HCT116 (cell line): ENCODE measurements around the gene SLC23A3. TPM values are rescaled to one million over a fixed set of nuclear protein-coding genes. Genes with fewer than 3 reads are reported as not detected.

Experiments used
- ATAC-seq: fragments of 200-7000 bp; cut with Tn5 transposase; 2 replicates; pipeline ENCODE4 v1.9.1; 2020; ENCODE audit warnings: mild to moderate bottlenecking, moderate library complexity
- BruUV-seq: library from RNA; stranded (reverse); fragments of 400-500 nt; replicated peaks from 2 replicates; lab custom pipeline; 2021; lab: Mats Ljungman, UMichigan
- CTCF ChIA-PET: fragments of 300-600 bp; sonication (Branson Sonifier 250); formaldehyde crosslinking; loops from one replicate; lab custom pipeline; 2021; ENCODE audit warnings: antibody characterized with exemption; lab: Charles Lee
- POLR2A ChIA-PET: fragments of 300-600, 350-600 bp; sonication (Branson Sonifier 250); formaldehyde crosslinking; loops from one replicate; lab custom pipeline; 2021; ENCODE audit warnings: antibody characterized with exemption; lab: Charles Lee
- RAD21 ChIA-PET, 2 experiments: fragments of 300-600 bp; sonication (Branson Sonifier 250); formaldehyde crosslinking; loops; one replicate each; lab custom pipeline; 2023; ENCODE audit warnings: low total read pairs in 2 of 2; ENCODE audit not compliant: uncharacterized antibody in 2 of 2, unreplicated experiment in 2 of 2, low non-redundant PET in 1 of 2; lab: Charles Lee
- DNase-seq: peaks from one replicate; pipeline ENCODE4 v3.0.0-alpha.2; 2010; ENCODE audit warnings: low read depth, low spot score
- H2AFZ ChIP-seq: fragments of 200-600 bp; shearing (Covaris generic), sonication (generic); 2 replicates; pipeline ENCODE4 v1.6.1; 2017; ENCODE audit warnings: low read depth, mixed run types, mixed read lengths, antibody characterized with exemption, low read length; ENCODE audit not compliant: poor library complexity, severe bottlenecking
- H3K27ac ChIP-seq: 2 replicates; pipeline ENCODE4 v1.5.1; 2012; ENCODE audit warnings: low read depth, low read length
- H3K27me3 ChIP-seq: fragments of 200-600 bp; sonication (generic); 2 replicates; pipeline ENCODE4 v1.6.1; 2016; ENCODE audit warnings: mixed run types, low read length, mixed read lengths; ENCODE audit not compliant: insufficient read depth
- H3K36me3 ChIP-seq, 2 experiments: fragments of 200-500 bp in 1 of 2; fragments of 200-600 bp in 1 of 2; sonication (Bioruptor generic) in 1 of 2; sonication (generic) in 1 of 2; 2 replicates each; pipeline versions ENCODE4 v1.5.1 to v1.6.1; 2014 to 2016; ENCODE audit warnings: low read length in 2 of 2, inconsistent platforms in 1 of 2, mixed read lengths in 1 of 2, mixed run types in 1 of 2; ENCODE audit not compliant: insufficient read depth in 2 of 2, control insufficient read depth in 1 of 2
- H3K4me1 ChIP-seq, 2 experiments: fragments of 200-600 bp in 1 of 2; sonication (generic) in 1 of 2; 2 replicates each; pipeline versions ENCODE4 v1.5.1 to v1.6.1; 2012 to 2017; ENCODE audit warnings: low read length in 2 of 2, inconsistent platforms in 1 of 2, mild to moderate bottlenecking in 1 of 2, mixed read lengths in 1 of 2, mixed run types in 1 of 2, moderate library complexity in 1 of 2; ENCODE audit not compliant: insufficient read depth in 2 of 2, control insufficient read depth in 1 of 2
- H3K4me2 ChIP-seq: fragments of 200-600 bp; sonication (generic); 2 replicates; pipeline ENCODE4 v1.6.1; 2017; ENCODE audit warnings: mixed run types, low read length, mixed read lengths
- H3K4me3 ChIP-seq, 2 experiments: fragments of 200-600 bp in 1 of 2; sonication (generic) in 1 of 2; replicated peaks in 1 of 2; 2 replicates each; pipeline ENCODE4 v1.5.1; 2011 to 2016; ENCODE audit warnings: low read length in 2 of 2, control low read depth in 1 of 2, low read depth in 1 of 2, mild to moderate bottlenecking in 1 of 2, mixed read lengths in 1 of 2, mixed run types in 1 of 2
- H3K79me2 ChIP-seq: fragments of 200-600 bp; sonication (generic); 2 replicates; pipeline ENCODE4 v1.6.1; 2017; ENCODE audit warnings: mild to moderate bottlenecking, mixed run types, low read length, moderate library complexity, mixed read lengths; ENCODE audit not compliant: insufficient read depth
- H3K9ac ChIP-seq: fragments of 200-600 bp; sonication (generic); 2 replicates; pipeline ENCODE4 v1.6.1; 2016; ENCODE audit warnings: low read length, mixed read lengths
- H3K9me2 ChIP-seq: fragments of 200-600 bp; sonication (generic), shearing (Covaris generic); 2 replicates; pipeline ENCODE4 v1.6.1; 2017; ENCODE audit warnings: mixed run types, mild to moderate bottlenecking, moderate library complexity; ENCODE audit not compliant: insufficient read depth
- H3K9me3 ChIP-seq, 2 experiments: fragments of 200-500 bp in 1 of 2; fragments of 200-600 bp in 1 of 2; sonication (Bioruptor generic) in 1 of 2; sonication (generic) in 1 of 2; 2 replicates each; pipeline ENCODE4 v1.6.1; 2014 to 2017; ENCODE audit warnings: low read length in 2 of 2, mixed read lengths in 2 of 2, inconsistent platforms in 1 of 2, low read depth in 1 of 2, mild to moderate bottlenecking in 1 of 2, mixed run types in 1 of 2, moderate library complexity in 1 of 2; ENCODE audit not compliant: control insufficient read depth in 1 of 2, insufficient read depth in 1 of 2
- H4K20me1 ChIP-seq: fragments of 200-600 bp; sonication (generic), shearing (Covaris generic); 2 replicates; pipeline ENCODE4 v1.6.1; 2017; ENCODE audit warnings: mixed run types, mild to moderate bottlenecking, moderate library complexity; ENCODE audit not compliant: insufficient read depth
- ATF3 ChIP-seq: IDR thresholded peaks from 2 replicates; pipeline ENCODE4 v1.6.1; 2012
- CTCF ChIP-seq, 3 experiments: fragments of 200-600 bp in 1 of 3; sonication (generic) in 1 of 3; IDR thresholded peaks in 2 of 3; conservative IDR thresholded peaks in 1 of 3; 2 replicates each; pipeline ENCODE4 v1.5.1; 2012 to 2017; ENCODE audit warnings: low read depth in 2 of 3, low read length in 2 of 3, antibody characterized with exemption in 1 of 3, borderline replicate concordance in 1 of 3, control low read depth in 1 of 3, mild to moderate bottlenecking in 1 of 3, mixed read lengths in 1 of 3, mixed run types in 1 of 3, moderate library complexity in 1 of 3; ENCODE audit not compliant: insufficient read depth in 1 of 3
- EGR1 ChIP-seq: IDR thresholded peaks from 2 replicates; pipeline ENCODE4 v1.6.1; 2012; ENCODE audit warnings: low read depth
- EZH2 ChIP-seq: fragments of 200-600 bp; sonication (generic); IDR thresholded peaks from 2 replicates; pipeline ENCODE4 v1.6.1; 2017; ENCODE audit warnings: antibody characterized with exemption, mixed run types
- EZH2phosphoT487 ChIP-seq: fragments of 200-600 bp; IDR thresholded peaks from 2 replicates; pipeline ENCODE4 v1.6.1; 2018; ENCODE audit warnings: antibody characterized with exemption, borderline replicate concordance
- FOSL1 ChIP-seq: IDR thresholded peaks from 2 replicates; pipeline ENCODE4 v1.6.1; 2012; ENCODE audit warnings: low read depth
- JUND ChIP-seq: IDR thresholded peaks from 2 replicates; pipeline ENCODE4 v1.6.1; 2012
- POLR2A ChIP-seq: IDR thresholded peaks from 2 replicates; pipeline ENCODE4 v1.7.0; 2011; ENCODE audit warnings: borderline replicate concordance; ENCODE audit not compliant: insufficient read depth, insufficient read length; ENCODE audit errors: extremely low read depth
- POLR2AphosphoS5 ChIP-seq: IDR thresholded peaks from 2 replicates; pipeline ENCODE4 v1.6.1; 2011; ENCODE audit warnings: mild to moderate bottlenecking, low read depth, low read length, moderate library complexity
- TCF7L2 ChIP-seq: IDR thresholded peaks from 2 replicates; pipeline ENCODE4 v1.7.0; 2011; ENCODE audit warnings: borderline replicate concordance, inconsistent platforms; ENCODE audit not compliant: insufficient read depth, insufficient read length; ENCODE audit errors: extremely low read depth
- ZNF274 ChIP-seq: fragments of 200-500 bp; sonication (Bioruptor generic); IDR thresholded peaks from 2 replicates; pipeline ENCODE4 v1.6.1; 2014; ENCODE audit warnings: mild to moderate bottlenecking, low read depth, low read length, inconsistent platforms
- intact Hi-C: fragments of 100-400 bp; cut with micrococcal nuclease; formaldehyde crosslinking; loops from 2 replicates; pipeline ENCODE4 v1.10.0; 2022
- total RNA-seq: library from RNA; stranded (reverse); gene quantifications from one replicate; pipeline ENCODE4 v1.2.1, GENCODE V29; 2021; ENCODE audit not compliant: unreplicated experiment
- TF ChIP-seq, protein P1 (sequence below): IDR thresholded peaks from 2 replicates; pipeline ENCODE4 v1.6.1; 2012
- TF ChIP-seq, protein P2 (sequence below): IDR thresholded peaks from 2 replicates; pipeline ENCODE4 v1.6.1; 2011; ENCODE audit warnings: mild to moderate bottlenecking, low read length, moderate library complexity; ENCODE audit not compliant: insufficient replicate concordance; ENCODE audit errors: extremely low read depth

SLC23A3 gene
- total RNA-seq, 1 experiment from 2014 or later, result 4.8 TPM

DNA sequence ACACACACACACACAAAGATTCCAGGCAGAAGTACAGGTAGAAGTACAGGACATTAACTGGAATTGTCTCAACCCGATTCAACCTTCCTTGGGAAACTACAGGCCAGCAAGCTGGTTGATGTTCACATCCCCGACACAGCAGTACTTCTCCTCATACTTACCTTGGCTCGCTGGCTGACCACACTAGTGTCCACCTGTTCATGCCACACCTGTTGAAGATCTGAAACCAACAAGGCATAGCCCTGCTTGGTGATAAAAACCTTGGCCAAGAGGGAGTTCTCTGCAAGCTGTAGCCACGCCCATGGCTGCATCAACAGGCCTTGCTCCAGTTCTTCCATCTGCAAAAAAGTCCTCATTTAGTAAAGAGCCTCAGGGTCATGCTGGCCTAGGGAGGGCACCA, 11.8 kb downstream of the SLC23A3 start:
- peaks cover 5 to 16% of the 10 kb centered on the region in 2 experiments; a peak in 3 of 4 replicates for H3K4me1 ChIP-seq
- no peak for TF ChIP-seq EZH2phosphoT487
- no peak for TF ChIP-seq FOSL1
- TF ChIP-seq, protein P1, sequence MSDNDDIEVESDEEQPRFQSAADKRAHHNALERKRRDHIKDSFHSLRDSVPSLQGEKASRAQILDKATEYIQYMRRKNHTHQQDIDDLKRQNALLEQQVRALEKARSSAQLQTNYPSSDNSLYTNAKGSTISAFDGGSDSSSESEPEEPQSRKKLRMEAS, result no peak
- TF ChIP-seq EGR1, result no peak
- no peak for TF ChIP-seq EZH2
- TF ChIP-seq JUND, result no peak
- TF ChIP-seq CTCF (IDR thresholded peaks at IDR 0.05 in 2 of 3, conservative IDR thresholded peaks at IDR 0.05 in 1 of 3; ENCODE audit: borderline replicate concordance in 1 of 3, insufficient read depth in 1 of 3, low read depth in 2 of 3, low read length in 2 of 3), result no peak
- TF ChIP-seq TCF7L2, result no peak
- TF ChIP-seq ZNF274, result no peak
- TF ChIP-seq POLR2A, result no peak
- TF ChIP-seq POLR2AphosphoS5, result no peak
- no peak for TF ChIP-seq ATF3
- TF ChIP-seq, protein P2, sequence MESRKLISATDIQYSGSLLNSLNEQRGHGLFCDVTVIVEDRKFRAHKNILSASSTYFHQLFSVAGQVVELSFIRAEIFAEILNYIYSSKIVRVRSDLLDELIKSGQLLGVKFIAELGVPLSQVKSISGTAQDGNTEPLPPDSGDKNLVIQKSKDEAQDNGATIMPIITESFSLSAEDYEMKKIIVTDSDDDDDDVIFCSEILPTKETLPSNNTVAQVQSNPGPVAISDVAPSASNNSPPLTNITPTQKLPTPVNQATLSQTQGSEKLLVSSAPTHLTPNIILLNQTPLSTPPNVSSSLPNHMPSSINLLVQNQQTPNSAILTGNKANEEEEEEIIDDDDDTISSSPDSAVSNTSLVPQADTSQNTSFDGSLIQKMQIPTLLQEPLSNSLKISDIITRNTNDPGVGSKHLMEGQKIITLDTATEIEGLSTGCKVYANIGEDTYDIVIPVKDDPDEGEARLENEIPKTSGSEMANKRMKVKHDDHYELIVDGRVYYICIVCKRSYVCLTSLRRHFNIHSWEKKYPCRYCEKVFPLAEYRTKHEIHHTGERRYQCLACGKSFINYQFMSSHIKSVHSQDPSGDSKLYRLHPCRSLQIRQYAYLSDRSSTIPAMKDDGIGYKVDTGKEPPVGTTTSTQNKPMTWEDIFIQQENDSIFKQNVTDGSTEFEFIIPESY, result no peak
- no peak overlapping the region for H3K27ac ChIP-seq
- H4K20me1 ChIP-seq, result no peaks in the 10 kb centered on the region
- no peaks in the 10 kb centered on the region for H3K9me3 ChIP-seq
- ChIA-PET POLR2A (no interaction called here), CTCF (interaction anchor here (1.1 to 2.6 kb wide), 3 partner anchors 85 to 178 kb away, joined by 3 to 7 read pairs (median 7); no protein-coding TSS in a partner anchor), RAD21 (no interaction called here)
- no peaks in the 10 kb centered on the region for H3K79me2 ChIP-seq
- H3K4me3 ChIP-seq, result no peak overlapping the region
- no peaks in the 10 kb centered on the region for H3K27me3 ChIP-seq
- intact Hi-C loops, result no loop called here
- no peak overlapping the region for H3K4me2 ChIP-seq
- no TSS peak for BruUV-seq
- peaks cover 0 to 3% of the 10 kb centered on the region in 2 experiments; a peak in 2 of 4 replicates for H3K36me3 ChIP-seq
- H3K9ac ChIP-seq, result no peak overlapping the region
- no peak overlapping the region for H2AFZ ChIP-seq
- no peak for DNase-seq
- no peak for ATAC-seq
- no peaks in the 10 kb centered on the region for H3K9me2 ChIP-seq
